ENCODE measurements around the gene RGS13. TPM values are rescaled to one million over a fixed set of nuclear protein-coding genes. Genes with fewer than 3 reads are reported as not detected.
"Not testable (repeated sequence)": the region's sequence is repeated elsewhere in the genome, so short reads cannot be mapped to it uniquely, and the experiment has no call there.

The RGS13 gene
- total RNA-seq, 1 donor, result not detected

- TF ChIP-seq CTCF (IDR thresholded peaks at IDR 0.05; ENCODE audit: insufficient read depth, low read length), result no peak
- H3K4me3 ChIP-seq (ENCODE audit: low read depth, low read length), result no peak overlapping the region
- no peak for DNase-seq (ENCODE audit: low read depth)
Measured at GRCh38 chr1:192669174-192669573, 33.2 kb downstream of the RGS13 start.

DNA sequence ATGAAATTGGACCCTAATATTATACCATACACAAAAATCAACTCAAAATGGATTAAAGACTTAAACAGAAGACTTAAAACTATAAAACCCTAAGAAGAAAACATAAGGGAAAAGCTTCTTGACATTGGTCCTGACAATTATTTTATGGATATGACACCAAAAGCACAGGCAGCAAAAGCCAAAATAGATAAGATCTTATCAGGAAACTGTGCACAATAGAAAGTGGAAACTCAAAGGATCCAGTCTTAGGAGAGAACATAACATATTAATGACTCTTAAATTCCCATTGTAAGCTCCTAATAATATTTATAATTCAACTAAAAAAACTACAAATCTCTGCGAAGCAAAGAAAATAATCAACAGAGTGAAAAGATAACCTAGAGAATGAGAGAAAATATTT is 39.8 kb downstream of the RGS13 start:
- DNase-seq (ENCODE audit: low read depth), result no peak
- H3K4me3 ChIP-seq (ENCODE audit: low read depth, low read length), result no peak overlapping the region
- no peak for TF ChIP-seq CTCF (IDR thresholded peaks at IDR 0.05; ENCODE audit: insufficient read depth, low read length)

DNA sequence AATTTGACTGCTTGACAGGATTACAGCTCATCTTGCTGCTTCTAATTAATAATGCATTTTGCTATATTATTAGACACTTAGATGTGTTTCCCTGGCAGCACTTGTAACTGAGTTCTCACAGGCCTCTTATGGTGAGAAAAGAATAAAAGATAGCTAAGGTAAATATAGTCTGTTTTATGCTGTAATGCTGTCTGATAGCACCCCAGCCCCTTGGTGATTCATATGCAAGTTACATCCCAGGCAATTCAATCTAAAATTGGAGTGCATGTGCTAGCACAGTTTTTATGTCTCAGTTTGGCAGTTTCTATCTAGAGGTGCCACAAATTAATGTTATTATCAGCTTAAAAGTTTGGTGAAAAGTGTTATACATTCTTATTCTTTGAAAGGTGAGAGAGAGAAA is 42.2 kb downstream of the RGS13 start:
- TF ChIP-seq CTCF (IDR thresholded peaks at IDR 0.05; ENCODE audit: insufficient read depth, low read length), result no peak
- H3K4me3 ChIP-seq (ENCODE audit: low read depth, low read length), result no peak overlapping the region
- no peak for DNase-seq (ENCODE audit: low read depth)

GRCh38 chr1:192682335-192682734 is 46.4 kb downstream of the RGS13 start:
- no peak for TF ChIP-seq CTCF (IDR thresholded peaks at IDR 0.05; ENCODE audit: insufficient read depth, low read length)
- H3K4me3 ChIP-seq (ENCODE audit: low read depth, low read length), result no peak overlapping the region

GRCh38 chr1:192683081-192683480 is 47.1 kb downstream of the RGS13 start:
- not testable (repeated sequence) for H3K4me3 ChIP-seq (ENCODE audit: low read depth, low read length); DNase-seq (ENCODE audit: low read depth)

More at GRCh38 chr1:192682335-192682734, 46.4 kb downstream of the RGS13 start:
- DNase-seq (ENCODE audit: low read depth), result no peak

DNA sequence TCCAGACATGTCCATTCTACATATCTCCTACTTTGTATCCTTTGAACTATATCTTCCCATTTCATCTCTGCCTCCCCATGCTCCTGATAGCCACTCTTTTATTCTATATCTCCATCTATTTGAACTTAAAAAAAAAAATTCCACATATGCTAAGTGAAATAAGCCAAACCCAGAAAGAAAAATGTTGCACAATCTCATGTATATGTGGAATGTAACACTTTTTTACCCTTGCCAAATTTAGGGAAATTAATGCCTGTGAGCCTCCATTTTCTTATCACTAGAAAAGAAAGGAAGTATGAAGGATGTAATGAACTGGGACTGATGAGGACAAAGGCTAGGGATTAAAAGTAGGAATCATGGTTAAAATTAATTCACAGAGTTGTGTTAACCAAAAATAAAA is 53.5 kb downstream of the RGS13 start:
- no peak for TF ChIP-seq CTCF (IDR thresholded peaks at IDR 0.05; ENCODE audit: insufficient read depth, low read length)
- H3K4me3 ChIP-seq (ENCODE audit: low read depth, low read length), result no peak overlapping the region
- no peak for DNase-seq (ENCODE audit: low read depth)

DNA sequence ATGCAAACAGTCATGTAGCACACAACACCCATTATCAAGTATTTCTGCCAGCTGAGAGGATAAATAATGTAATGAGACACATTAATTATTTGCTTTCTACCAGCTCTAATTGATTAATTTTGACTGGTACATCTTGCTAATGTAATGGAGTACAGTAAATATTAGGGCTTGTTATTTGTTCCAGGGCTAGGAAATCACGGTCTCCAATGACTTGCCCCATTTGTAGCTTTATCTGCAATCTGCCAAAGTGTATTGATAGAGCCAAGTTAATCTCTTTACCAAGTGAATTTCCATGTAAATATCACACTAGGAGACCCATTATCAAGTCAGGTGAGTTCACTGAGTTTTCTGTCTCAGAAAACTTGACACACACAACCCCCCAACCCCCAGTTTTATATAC is 55.1 kb downstream of the RGS13 start:
- TF ChIP-seq CTCF (IDR thresholded peaks at IDR 0.05; ENCODE audit: insufficient read depth, low read length), result no peak
- no peak for DNase-seq (ENCODE audit: low read depth)
- no peak overlapping the region for H3K4me3 ChIP-seq (ENCODE audit: low read depth, low read length)

Data from fibroblast of the aortic adventitia (primary cell).